Epithelial cell of proximal tubule (primary cell): ENCODE data around the gene PDE2A. TPM values are rescaled to one million over a fixed set of nuclear protein-coding genes. Genes with fewer than 3 reads are reported as not detected.

ENCODE experiments used
- DNase-seq: peaks from one replicate; pipeline ENCODE4 v3.0.0-alpha.2; 2011; ENCODE audit warnings: low read depth
- H3K4me3 ChIP-seq: 2 replicates; pipeline ENCODE4 v1.5.1; 2011; ENCODE audit warnings: low read depth, mild to moderate bottlenecking, low read length
- CTCF ChIP-seq: conservative IDR thresholded peaks from 2 replicates; pipeline ENCODE4 v1.5.1; 2012; ENCODE audit warnings: low read depth, mild to moderate bottlenecking, low read length
- total RNA-seq: library from RNA; depleted of rRNA; stranded (reverse); fragments of >200 nt; gene quantifications from 2 replicates; pipeline ENCODE4 v1.2.3, GENCODE V29; 2015

PDE2A gene
- total RNA-seq, 1 donor from 2014 or later = 0.69 TPM

GRCh38 chr11:72712168-72712751 is 38.0 kb upstream of the PDE2A start:
- no peak overlapping the region for H3K4me3 ChIP-seq
- no peak for DNase-seq
- TF ChIP-seq CTCF = no peak

- no peak overlapping the region for H3K4me3 ChIP-seq
- DNase-seq = no peak
- TF ChIP-seq CTCF = no peak
These were observed 36.9 kb upstream of the PDE2A start for GRCh38 chr11:72711141-72711540.

- no peak for DNase-seq
- no peak for TF ChIP-seq CTCF
- no peak overlapping the region for H3K4me3 ChIP-seq
These were observed 36.1 kb upstream of the PDE2A start for GRCh38 chr11:72710278-72710677.

GRCh38 chr11:72709478-72710238 is 35.4 kb upstream of the PDE2A start:
- no peak overlapping the region for H3K4me3 ChIP-seq
- DNase-seq = no peak
- no peak for TF ChIP-seq CTCF

GRCh38 chr11:72707032-72707431 is 32.8 kb upstream of the PDE2A start:
- H3K4me3 ChIP-seq = no peak overlapping the region
- TF ChIP-seq CTCF = no peak
- no peak for DNase-seq

- TF ChIP-seq CTCF = no peak
- H3K4me3 ChIP-seq = no peak overlapping the region
- no peak for DNase-seq
These were observed 32.4 kb upstream of the PDE2A start for GRCh38 chr11:72706579-72706978.
